ENCODE results near the gene UBE2D1.
A peak's percentile ranks its signal among the peaks of the same experiment; 100 is the strongest.

The UBE2D1 gene

DNA sequence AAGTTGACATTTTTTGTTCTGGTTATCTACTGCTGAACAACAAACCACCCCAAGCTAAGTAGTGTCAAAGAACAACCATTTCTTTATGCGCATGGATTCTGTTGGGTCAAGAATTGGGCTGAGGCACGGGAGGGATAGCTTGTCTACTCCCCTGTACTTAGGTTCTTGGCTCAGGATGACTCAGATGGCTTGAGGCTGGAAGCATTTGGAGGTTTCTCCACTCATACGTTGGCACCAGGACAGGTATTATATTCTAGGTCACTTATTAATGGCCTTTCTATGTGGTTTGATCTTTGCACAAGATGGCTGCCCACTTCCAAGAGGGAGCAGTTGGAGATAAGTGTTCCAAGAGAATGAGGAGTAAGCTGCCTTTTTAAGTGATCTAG, 38.6 kb downstream of the UBE2D1 start:
- no peak for DNase-seq (ENCODE audit: low read depth)
- TF ChIP-seq, protein P1, sequence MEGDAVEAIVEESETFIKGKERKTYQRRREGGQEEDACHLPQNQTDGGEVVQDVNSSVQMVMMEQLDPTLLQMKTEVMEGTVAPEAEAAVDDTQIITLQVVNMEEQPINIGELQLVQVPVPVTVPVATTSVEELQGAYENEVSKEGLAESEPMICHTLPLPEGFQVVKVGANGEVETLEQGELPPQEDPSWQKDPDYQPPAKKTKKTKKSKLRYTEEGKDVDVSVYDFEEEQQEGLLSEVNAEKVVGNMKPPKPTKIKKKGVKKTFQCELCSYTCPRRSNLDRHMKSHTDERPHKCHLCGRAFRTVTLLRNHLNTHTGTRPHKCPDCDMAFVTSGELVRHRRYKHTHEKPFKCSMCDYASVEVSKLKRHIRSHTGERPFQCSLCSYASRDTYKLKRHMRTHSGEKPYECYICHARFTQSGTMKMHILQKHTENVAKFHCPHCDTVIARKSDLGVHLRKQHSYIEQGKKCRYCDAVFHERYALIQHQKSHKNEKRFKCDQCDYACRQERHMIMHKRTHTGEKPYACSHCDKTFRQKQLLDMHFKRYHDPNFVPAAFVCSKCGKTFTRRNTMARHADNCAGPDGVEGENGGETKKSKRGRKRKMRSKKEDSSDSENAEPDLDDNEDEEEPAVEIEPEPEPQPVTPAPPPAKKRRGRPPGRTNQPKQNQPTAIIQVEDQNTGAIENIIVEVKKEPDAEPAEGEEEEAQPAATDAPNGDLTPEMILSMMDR (conservative IDR thresholded peaks at IDR 0.05; ENCODE audit: low read depth, low read length), result no peak
- H3K4me3 ChIP-seq (ENCODE audit: low read length), result no peak overlapping the region

DNA sequence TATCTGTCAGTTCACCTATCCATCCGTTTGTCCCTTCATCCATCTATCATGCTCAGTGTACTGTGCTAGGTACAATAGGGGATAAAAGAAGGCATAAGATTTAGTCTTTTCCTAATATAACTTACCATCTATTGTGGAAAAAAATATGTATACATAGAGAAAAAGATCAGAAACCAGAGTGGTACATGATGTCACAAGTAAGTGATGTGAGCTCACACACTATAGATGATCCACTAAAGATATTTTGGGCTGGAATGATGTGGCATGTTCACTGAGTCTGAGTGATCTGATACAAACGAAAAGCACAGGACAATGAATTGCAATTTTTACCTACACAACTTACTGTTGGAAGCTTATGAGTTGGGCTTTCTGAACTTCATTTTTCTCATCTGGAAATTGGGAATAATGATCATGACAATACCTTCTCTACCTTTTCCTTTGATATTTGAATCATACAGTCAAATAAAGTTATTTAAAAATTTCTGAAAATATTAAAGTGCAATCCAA, 47.7 kb downstream of the UBE2D1 start:
- H3K4me3 ChIP-seq (ENCODE audit: low read length), result no peak overlapping the region
- TF ChIP-seq, protein P1 (conservative IDR thresholded peaks at IDR 0.05; ENCODE audit: low read depth, low read length), result no peak
- no peak for DNase-seq (ENCODE audit: low read depth)

DNA sequence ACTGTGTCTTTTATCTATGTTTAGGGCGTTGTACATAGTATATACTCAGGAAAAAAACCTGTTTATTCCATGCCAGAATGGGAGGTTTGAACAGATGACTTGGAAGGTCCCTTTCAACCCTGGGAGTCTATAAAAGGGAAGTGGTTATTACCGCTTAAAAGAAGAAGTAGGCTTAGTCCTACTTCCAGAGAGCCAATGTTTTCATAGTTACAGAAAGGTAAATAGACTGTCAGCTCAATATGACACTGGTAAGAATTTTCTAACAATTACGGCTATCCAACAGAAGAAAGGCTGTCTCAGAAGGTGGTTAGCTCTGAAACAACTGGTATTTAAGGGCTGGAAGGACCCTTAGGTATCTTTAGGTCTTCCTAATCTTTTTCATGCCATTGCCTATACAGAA, 49.3 kb downstream of the UBE2D1 start:
- no peak for DNase-seq (ENCODE audit: low read depth)
- peak overlapping the region; percentile 91 for H3K4me3 ChIP-seq (ENCODE audit: low read length)
- TF ChIP-seq, protein P1 (conservative IDR thresholded peaks at IDR 0.05; ENCODE audit: low read depth, low read length), result no peak

DNA sequence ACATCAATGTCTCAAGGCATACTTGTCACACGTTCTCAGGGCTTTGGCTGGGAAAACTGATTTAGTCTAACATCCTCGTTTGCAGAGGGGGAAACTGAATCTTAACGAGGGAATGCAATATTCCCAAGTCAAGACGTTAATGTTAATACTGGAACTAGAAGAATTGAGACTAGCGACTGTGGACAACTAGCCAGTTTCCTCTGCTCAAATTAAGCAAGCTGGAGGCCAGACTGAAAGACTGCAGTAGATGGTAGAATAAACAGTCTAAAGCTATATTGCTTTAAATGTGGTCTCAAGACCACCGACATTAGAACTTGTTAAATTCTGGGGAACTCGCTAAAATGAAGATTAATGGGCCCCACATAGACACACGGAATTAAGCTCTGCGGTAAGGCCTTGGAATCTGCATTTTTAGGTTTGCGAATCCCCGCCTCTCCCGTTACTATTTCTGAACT, 49.8 kb downstream of the UBE2D1 start:
- peak overlapping the region; percentile 91 for H3K4me3 ChIP-seq (ENCODE audit: low read length)
- DNase-seq (ENCODE audit: low read depth), result no peak
- TF ChIP-seq, protein P1 (conservative IDR thresholded peaks at IDR 0.05; ENCODE audit: low read depth, low read length), result no peak

DNA sequence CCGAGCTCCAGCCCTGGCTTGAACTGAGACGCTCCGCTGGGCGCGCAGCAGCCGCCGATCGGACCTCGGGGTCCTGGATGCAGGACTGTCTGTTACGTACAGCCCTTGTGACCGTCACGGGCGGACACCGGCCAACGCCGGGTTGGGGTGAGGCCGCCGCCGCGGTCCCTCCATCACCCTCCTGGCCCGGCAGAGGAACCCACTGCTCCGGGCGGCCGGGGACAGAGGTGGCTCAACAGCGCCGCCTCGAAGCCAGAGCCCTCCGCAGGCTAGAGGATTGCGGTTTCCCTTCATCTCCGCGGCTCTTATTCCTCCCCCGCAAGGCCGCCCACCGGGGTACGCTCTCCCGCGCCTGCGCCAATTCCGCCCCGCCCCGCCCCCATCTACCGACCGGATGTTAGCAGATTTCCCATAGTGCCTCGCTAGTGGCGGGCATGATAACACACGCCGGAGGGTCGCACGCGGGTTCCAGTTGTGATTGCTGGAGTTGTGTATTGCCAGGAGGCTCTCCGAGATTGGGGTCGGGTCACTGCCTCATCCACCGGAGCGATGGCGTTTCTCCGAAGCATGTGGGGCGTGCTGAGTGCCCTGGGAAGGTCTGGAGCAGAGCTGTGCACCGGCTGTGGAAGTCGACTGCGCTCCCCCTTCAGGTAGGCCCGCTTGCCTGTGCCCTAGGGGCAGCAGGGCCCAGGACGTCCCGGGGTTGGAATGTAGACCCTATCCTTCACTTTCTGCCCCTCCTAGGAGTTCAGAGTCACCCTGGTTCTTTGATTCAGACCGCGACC, 50.4 kb downstream of the UBE2D1 start, which contains the start of gene TFAM:
TSS of gene TFAM (plus strand) at position 412 of the 785 bp plus-strand sequence. CDS start at position 550, 138 bp downstream.
- DNase-seq (ENCODE audit: low read depth), result peak; percentile 73
- peak within 1 kb of the TSS; percentile 91 for H3K4me3 ChIP-seq (ENCODE audit: low read length)
- TF ChIP-seq, protein P1 (conservative IDR thresholded peaks at IDR 0.05; ENCODE audit: low read depth, low read length), result peak; percentile 62

DNA sequence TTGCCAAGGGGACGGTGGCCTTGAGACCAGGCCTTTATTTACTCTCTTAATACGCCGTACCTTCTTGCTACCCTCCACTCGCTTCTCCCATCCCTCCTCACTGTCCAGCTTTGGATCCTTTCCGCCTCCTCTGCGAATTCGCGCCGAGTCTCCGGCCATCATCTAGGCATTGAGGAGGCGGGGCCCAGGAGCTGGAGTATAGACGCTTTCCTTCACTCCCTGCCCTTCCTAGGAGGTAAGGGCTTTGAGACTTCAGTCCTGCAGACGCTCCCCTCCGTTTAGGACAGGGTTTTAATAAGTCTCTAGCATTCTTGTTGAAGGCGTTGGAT, 50.9 kb downstream of the UBE2D1 start:
- H3K4me3 ChIP-seq (ENCODE audit: low read length), result peak overlapping the region; percentile 91
- TF ChIP-seq, protein P1 (conservative IDR thresholded peaks at IDR 0.05; ENCODE audit: low read depth, low read length), result no peak
- peak; percentile 4 for DNase-seq (ENCODE audit: low read depth)

DNA sequence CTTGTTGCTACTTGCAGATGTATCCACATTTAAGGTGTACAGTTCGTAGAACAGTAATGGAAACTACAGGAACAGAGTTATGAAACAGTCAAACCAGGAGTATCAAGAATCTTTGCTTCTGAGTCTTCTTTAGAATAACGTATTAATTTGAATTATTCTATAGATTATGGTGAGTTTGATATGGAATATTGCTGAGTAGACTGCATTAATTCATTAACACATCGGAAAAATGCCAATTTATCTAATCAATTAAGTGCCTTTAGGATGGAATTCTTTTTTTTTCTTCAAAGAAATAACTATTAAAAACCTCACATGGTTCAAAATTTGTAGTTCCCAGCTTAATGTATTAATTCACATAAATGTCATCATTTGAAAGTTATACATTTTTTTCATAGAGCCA, 54.2 kb downstream of the UBE2D1 start:
- TF ChIP-seq, protein P1 (conservative IDR thresholded peaks at IDR 0.05; ENCODE audit: low read depth, low read length), result no peak
- no peak for DNase-seq (ENCODE audit: low read depth)
- H3K4me3 ChIP-seq (ENCODE audit: low read length), result no peak overlapping the region

All from retinal pigment epithelial cell (primary cell).